DOHH2 (cell line): Measurements from ENCODE around the gene CMSS1.

ENCODE experiments used
- EZH2phosphoT487 ChIP-seq: fragments of 200-600 bp; sonication (generic); IDR thresholded peaks from 2 replicates; pipeline ENCODE4 v1.6.1; 2017; ENCODE audit warnings: borderline replicate concordance, mild to moderate bottlenecking, antibody characterized with exemption, low read length, moderate library complexity, mixed read lengths
- TF ChIP-seq, protein P1 (sequence below): fragments of 200-600 bp; sonication (generic); IDR thresholded peaks from one replicate; pipeline ENCODE4 v1.5.1; 2014; ENCODE audit warnings: antibody characterized with exemption, mild to moderate bottlenecking, low read depth, low read length; ENCODE audit not compliant: poor library complexity, severe bottlenecking

DNA sequence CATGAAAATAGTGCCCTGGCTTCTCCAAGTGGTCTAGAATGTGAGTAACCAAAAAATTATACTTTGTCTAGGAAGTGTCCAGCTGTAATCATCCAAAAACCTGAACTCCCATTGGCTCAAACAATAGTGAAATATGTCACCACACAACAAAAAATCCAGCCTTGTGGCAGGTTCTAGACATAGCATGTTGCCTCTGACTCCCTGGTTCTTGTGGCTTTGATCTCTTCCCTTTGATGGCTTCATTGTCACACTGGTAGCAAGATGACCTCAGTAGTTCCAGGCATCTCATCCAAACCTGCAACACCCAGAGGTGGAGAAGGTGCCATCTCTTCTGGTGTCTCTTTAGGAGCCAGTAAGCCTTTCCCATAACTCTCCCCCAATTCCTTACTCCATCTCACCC lies 74.7 kb downstream of the CMSS1 start:
- TF ChIP-seq, protein P1, sequence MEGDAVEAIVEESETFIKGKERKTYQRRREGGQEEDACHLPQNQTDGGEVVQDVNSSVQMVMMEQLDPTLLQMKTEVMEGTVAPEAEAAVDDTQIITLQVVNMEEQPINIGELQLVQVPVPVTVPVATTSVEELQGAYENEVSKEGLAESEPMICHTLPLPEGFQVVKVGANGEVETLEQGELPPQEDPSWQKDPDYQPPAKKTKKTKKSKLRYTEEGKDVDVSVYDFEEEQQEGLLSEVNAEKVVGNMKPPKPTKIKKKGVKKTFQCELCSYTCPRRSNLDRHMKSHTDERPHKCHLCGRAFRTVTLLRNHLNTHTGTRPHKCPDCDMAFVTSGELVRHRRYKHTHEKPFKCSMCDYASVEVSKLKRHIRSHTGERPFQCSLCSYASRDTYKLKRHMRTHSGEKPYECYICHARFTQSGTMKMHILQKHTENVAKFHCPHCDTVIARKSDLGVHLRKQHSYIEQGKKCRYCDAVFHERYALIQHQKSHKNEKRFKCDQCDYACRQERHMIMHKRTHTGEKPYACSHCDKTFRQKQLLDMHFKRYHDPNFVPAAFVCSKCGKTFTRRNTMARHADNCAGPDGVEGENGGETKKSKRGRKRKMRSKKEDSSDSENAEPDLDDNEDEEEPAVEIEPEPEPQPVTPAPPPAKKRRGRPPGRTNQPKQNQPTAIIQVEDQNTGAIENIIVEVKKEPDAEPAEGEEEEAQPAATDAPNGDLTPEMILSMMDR, result no peak
- no peak for TF ChIP-seq EZH2phosphoT487
